ENCODE data around the gene EEF1A1. TPM values are rescaled to one million over a fixed set of nuclear protein-coding genes. Genes with fewer than 3 reads are reported as not detected.
A peak's percentile ranks its signal among the peaks of the same experiment; 100 is the strongest.
"Not testable (repeated sequence)": the region's sequence is repeated elsewhere in the genome, so short reads cannot be mapped to it uniquely, and the experiment has no call there.

The EEF1A1 gene
- total RNA-seq (2014; rRNA removed; shearing (Covaris generic)): 7,514 and 7,960 TPM in 2 replicates

- DNase-seq (ENCODE audit: low spot score): peak; percentile 99
Measured at GRCh38 chr6:73520688-73521350, at the start of gene EEF1A1. Gene EEF1A1, minus strand, starts transcription at chr6:73521032. Its CDS starts 1,006 bp downstream, at chr6:73520026.

GRCh38 chr6:73569121-73569520 lies 48.3 kb upstream of the EEF1A1 start:
- no peak for DNase-seq (ENCODE audit: low spot score)

GRCh38 chr6:73566954-73567591 lies 46.2 kb upstream of the EEF1A1 start:
- peak; percentile 96 for DNase-seq (ENCODE audit: low spot score)

GRCh38 chr6:73566486-73566871 lies 45.6 kb upstream of the EEF1A1 start:
- not testable (repeated sequence) for DNase-seq (ENCODE audit: low spot score)

- DNase-seq (ENCODE audit: low spot score): no peak
Measured at GRCh38 chr6:73565767-73566485, 45.1 kb upstream of the EEF1A1 start.

GRCh38 chr6:73564578-73565345 lies 43.9 kb upstream of the EEF1A1 start:
- no peak for DNase-seq (ENCODE audit: low spot score)

- DNase-seq (ENCODE audit: low spot score): no peak
Measured at GRCh38 chr6:73562558-73562957, 41.7 kb upstream of the EEF1A1 start.

- DNase-seq (ENCODE audit: low spot score): no peak
Measured at GRCh38 chr6:73560853-73561407, 40.1 kb upstream of the EEF1A1 start.

GRCh38 chr6:73560182-73560732 lies 39.4 kb upstream of the EEF1A1 start:
- no peak for DNase-seq (ENCODE audit: low spot score)

- DNase-seq (ENCODE audit: low spot score): not testable (repeated sequence)
Measured at GRCh38 chr6:73559399-73559794, 38.6 kb upstream of the EEF1A1 start.

- DNase-seq (ENCODE audit: low spot score): no peak
Measured at GRCh38 chr6:73558624-73559398, 38.0 kb upstream of the EEF1A1 start.

- DNase-seq (ENCODE audit: low spot score): no peak
Measured at GRCh38 chr6:73556836-73557235, 36.0 kb upstream of the EEF1A1 start.

- not testable (repeated sequence) for DNase-seq (ENCODE audit: low spot score)
Measured at GRCh38 chr6:73555380-73555949, 34.6 kb upstream of the EEF1A1 start.

- DNase-seq (ENCODE audit: low spot score): not testable (repeated sequence)
Measured at GRCh38 chr6:73551115-73551514, 30.3 kb upstream of the EEF1A1 start.

- DNase-seq (ENCODE audit: low spot score): no peak
Measured at GRCh38 chr6:73548458-73549446, 27.9 kb upstream of the EEF1A1 start.

GRCh38 chr6:73547036-73547435 lies 26.2 kb upstream of the EEF1A1 start:
- DNase-seq (ENCODE audit: low spot score): no peak

GRCh38 chr6:73542891-73543290 lies 22.1 kb upstream of the EEF1A1 start:
- DNase-seq (ENCODE audit: low spot score): no peak

GRCh38 chr6:73542481-73542880 lies 21.6 kb upstream of the EEF1A1 start:
- DNase-seq (ENCODE audit: low spot score): not testable (repeated sequence)
